ENCODE data around the gene GYS1.

Gene GYS1

DNA sequence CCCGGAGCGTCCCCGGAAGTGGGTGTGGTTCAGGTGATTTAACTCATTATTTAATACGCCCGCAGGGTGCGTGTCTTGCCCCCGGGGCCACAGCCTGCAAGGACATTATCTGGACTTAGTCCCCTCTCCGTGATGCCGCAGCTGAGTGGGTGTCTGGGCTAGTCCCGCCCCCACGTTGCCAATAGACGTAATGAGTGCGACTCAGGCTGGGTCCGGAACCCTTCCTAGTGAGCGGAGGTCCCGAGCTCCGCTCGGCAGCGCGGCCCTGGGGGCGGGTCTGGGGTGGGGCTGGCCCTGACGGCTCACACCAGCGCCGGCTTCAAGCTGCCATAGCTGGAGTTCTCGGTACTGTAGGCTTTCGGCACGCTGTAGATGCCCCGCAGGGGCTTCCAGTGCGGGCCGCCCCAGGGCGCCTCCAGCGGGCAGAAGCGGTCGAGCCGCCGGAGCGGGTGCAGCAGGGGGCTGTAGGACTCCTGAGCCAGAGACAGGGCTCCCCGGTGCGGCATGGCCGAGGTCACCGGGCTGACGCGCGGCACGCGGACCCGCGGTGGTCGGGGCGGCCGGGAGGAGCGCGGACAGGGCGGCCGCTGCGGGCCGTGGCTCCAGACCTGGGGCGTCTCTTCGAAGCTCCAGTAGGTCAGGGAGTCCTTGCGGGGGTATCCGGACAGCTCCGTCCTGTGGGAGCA, 24.7 kb upstream of the GYS1 start:
- DNase-seq: no peak

DNA sequence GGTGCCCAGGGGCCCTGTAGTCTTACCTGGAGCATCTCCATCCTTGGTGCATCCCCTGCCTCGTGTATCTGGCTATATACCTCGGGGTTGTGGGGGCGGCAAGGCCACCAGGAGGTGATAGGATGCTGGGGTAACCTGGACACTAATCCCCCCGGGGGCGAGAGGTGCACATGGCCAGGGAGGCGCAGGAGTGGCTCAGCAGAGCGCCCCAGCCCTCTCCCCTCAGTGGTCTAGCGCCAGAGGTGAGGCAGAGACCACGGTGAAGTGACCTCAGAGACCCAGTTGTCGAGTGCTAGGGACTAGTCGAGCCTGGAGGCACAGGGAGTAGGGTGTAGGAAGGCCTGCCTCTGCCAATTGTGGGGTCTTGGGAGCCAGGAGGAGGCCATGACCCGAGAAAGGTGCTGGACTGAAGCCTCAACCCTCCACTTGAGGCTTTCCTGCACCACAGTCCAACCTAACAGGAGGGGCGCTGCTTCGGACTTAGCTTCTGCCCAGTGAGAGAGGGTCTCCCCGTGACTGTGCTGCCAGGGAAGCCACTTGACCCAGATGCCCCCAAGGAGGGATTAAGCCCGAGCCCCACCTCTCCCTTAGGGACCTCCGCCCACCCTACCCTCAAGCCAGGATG, 24.0 kb upstream of the GYS1 start, which contains the start of gene LHB:
LHB (minus strand) TSS at position 51 of the 625 bp plus-strand sequence; CDS start at position 41, 10 bp downstream.
- DNase-seq: no peak

DNA sequence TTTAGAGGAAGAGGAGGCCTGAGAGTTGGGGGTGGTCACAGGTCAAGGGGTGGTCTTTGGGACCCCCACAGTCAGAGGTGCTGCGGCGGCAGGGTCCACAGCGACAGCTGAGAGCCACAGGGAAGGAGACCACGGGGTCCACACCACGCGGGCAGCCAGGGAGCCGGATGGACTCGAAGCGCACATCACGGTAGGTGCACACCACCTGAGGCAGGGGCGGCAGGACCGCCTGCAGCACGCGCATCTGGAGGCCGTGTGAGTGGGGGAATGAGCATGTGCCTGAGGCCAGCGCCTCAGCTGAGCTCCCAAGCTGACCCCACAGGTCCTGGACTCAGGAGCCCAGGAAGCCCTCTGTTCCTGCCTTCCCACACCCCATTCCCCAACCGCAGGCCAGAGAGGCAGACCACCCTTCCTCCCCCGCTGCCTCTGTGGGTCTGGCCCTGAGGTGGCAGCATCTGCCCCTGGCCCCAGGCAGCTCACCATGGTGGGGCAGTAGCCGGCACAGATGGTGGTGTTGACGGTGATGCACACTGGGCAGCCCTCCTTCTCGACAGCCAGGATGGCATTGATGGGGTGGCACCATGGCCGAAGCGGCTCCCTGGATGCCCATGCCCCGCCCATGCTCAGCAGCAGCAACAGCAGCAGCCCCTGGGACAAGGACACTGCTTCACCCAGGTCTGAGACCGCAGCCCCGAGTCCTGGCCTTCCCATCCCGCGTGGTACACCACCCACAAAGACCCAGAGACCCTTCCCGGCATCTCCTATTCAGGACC, 23.1 kb upstream of the GYS1 start:
- no peak for DNase-seq

GRCh38 chr19:49014870-49015255, 21.8 kb upstream of the GYS1 start:
- DNase-seq: no peak

DNA sequence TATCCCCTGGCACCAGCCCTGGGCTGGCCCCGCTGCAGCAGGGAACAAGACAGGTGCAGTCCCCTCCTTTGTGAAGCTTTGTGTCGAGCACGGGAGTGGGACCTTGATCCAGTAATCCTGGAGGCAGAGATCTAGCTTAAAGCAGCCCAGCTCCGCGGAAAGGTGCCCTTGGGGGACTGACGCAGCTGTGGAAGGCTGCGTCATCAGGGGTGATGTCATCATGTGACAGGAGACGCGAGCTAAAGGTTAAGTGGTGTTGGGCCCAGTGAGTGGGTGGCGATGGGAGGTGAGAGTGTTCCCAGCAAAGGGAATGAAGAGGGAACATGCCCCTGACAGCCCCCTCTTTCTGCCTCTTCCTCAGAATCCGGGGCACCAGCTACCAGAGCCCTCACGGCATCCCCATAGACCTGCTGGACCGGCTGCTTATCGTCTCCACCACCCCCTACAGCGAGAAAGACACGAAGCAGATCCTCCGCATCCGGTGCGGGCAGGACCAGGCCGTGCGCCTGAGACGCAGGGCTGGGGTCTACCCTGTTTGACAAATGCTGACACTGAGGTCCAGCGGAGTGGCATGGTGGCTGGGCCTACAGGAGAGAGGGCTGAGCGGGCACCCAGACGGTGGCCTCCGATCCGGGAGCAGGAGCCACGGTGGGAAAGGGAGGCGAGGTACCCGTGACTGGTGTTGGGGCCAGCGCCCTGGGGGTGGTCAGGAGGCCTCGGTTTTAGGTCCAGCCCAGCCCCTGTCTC, 21.2 kb upstream of the GYS1 start:
- DNase-seq: no peak

- DNase-seq: no peak
These were observed 18.1 kb upstream of the GYS1 start for GRCh38 chr19:49011194-49011593.

DNA sequence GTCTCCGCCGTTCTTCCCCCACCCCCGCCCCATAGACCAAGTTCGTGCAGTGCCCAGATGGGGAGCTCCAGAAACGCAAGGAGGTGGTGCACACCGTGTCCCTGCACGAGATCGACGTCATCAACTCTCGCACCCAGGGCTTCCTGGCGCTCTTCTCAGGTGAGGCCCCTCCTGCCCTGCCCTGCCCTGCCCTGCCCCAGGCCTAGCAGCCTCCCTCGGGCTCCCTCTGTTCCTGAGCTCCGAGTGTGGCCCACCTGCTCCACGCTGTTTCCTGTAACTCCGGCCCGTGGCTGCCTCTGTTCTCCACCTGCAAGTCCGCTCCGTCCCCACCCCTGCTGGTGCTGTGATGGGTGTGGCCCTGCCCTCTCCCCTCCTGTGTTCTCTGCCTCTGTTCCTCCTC, 17.3 kb upstream of the GYS1 start:
- DNase-seq: no peak

GRCh38 chr19:49009828-49010227, 16.7 kb upstream of the GYS1 start:
- no peak for DNase-seq

GRCh38 chr19:49006905-49007304, 13.8 kb upstream of the GYS1 start:
- DNase-seq: no peak

GRCh38 chr19:49004964-49005614, 12.0 kb upstream of the GYS1 start:
- no peak for DNase-seq

DNA sequence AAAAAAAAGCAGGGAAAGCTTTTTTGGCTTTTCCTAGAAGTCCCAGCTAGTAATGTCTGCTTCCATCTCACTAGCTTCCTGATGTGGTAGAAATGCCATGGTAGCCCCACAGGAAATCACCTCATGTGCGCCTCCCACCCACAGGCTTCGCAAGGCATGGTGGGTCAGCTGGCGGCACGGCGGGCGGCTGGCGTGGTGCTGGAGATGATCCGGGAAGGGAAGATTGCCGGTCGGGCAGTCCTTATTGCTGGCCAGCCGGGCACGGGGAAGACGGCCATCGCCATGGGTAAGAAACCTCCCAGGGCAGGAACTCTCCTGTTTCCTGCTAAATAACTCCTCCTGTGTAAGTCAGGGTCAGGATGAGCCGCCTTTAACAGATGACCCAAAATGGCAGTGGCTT, 11.0 kb upstream of the GYS1 start:
- no peak for DNase-seq

GRCh38 chr19:48999481-49000325, 6.6 kb upstream of the GYS1 start:
- DNase-seq: no peak

- peak; percentile 42 for DNase-seq
These were observed 4.9 kb upstream of the GYS1 start for GRCh38 chr19:48997972-48998371.

DNA sequence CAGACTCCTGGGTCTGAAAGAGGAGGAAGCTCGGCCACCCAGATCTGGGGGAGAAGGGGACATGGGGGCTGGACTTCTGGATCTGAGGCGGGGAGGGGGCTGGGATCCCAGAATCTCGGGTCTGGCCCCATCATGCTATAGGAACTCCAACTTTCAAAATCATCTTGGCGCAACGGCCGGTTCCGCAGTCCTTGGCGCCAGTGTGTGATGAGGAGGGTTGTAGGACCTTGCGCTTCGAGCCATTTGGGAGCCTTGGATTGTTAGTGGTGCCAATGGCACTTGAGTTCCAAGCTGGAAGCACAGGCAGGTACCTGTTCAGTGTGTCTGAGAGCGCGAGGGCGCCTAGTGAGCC, 902 bp upstream of the GYS1 start:
- no peak for DNase-seq

- DNase-seq: no peak
These were observed 431 bp downstream of the GYS1 start for GRCh38 chr19:48992581-48993174.

GRCh38 chr19:48991873-48992580, 1.1 kb downstream of the GYS1 start:
- DNase-seq: no peak

DNA sequence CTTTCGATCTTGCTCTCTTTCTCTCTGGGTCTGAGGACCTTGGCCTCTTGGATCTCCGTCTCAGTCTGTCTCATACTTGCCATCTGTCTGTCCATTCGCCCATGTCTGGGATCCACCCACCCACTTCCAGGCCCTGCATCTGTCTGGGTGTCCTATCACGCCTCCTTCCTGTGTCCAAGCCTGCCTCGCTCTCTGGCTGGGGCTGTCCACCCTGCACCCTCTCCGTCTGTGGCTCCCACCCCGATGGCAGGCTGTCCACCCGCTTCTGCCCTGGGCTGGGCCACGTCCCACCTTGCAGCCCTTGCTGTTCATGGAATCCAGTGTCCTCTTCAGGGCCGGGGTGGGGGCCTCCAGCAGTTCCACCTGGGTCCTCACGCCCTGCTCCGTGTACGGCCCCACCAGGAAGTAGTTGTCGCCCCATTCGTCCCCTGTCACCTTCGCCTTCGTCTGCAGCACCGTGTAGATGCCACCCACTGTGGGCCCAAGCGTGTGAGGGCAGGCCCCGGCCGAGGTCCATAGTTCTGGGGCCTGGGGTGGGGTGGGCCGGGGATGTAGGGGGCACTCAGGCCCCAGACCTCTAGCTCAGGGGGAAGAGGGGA, 2.0 kb downstream of the GYS1 start:
- no peak for DNase-seq

- DNase-seq: no peak
These were observed 2.7 kb downstream of the GYS1 start for GRCh38 chr19:48990400-48990799.

DNA sequence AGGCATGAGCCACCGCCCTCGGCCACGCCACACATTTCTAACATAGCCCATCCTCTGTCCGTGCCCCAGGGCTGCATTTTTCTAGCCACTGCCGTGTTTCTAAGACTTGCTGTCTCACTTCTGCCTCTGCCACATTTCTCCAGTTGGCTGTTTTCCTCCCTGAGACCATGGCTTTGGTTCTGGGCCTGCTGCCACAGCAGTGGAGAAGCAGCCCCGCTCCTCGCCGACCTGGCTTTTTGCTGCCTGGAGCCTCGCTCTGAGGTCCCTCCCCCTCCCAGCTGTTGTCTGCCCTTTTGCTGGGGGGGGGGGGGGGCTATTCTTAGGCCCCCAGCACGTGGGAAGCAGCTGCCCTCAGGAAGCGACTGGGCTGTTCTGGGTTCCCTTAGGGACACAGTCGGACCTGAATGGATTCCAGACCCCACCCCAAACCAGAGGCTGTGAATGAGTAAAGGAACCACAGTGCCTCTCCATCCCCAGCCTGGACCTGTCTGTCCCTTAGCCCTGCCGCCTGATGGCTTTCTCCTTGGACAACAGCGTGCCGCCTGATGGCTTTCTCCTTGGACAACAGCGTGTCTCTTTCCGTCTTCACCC, 3.3 kb downstream of the GYS1 start:
- no peak for DNase-seq

GRCh38 chr19:48988860-48989259, 4.2 kb downstream of the GYS1 start:
- no peak for DNase-seq

Data from GDM1 (cell line).